Fibroblast of skin of scalp (primary cell): Measurements from ENCODE around the gene C19orf85.
"Not testable (repeated sequence)": the region's sequence is repeated elsewhere in the genome, so short reads cannot be mapped to it uniquely, and the experiment has no call there.

Experiments used
- DNase-seq: peaks from one replicate; pipeline ENCODE4 v3.0.0-alpha.2; 2013

C19orf85 gene

GRCh38 chr19:55440411-55441105 is 24.0 kb downstream of the C19orf85 start:
- DNase-seq = no peak

DNA sequence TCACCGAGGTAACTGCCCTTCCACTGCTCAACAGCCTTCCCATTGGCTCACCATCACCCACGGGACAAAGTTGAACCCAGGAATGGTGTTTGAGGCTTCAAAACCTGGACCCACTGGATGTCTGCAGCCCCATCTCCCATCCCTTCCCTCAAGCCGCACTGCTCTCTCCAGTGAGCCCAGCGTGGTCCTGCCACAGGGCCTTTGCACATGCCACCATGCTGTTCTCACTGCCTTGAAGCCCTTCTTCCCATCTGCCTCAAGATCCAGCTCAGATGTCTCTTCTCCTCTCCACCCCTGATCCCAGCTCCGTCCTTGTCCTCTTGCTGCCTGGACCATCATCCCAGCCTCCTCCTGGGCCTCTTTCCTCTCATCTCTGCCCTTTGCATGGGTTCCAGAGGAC is 25.5 kb downstream of the C19orf85 start:
- no peak for DNase-seq

DNA sequence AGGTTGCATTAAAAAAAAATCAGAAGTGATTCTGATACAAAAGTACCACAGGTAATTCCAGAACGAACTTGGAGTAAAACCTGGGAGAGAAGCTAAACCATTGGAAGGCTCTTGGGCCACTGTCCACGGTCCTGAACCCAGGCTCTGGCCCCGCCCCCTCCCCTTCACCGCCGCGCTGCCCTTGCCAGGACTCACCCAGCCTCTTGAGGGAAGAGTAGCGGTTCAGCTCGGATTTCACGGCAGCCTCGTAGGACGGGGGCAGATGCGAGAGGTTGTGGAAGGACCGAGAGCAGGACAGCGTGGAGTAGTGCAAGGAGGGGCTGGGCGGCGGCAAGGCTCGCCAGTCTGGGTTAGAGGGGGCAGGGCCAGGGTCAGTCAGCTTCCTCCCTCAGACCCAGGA is 27.1 kb downstream of the C19orf85 start:
- peak; percentile 54 for DNase-seq

GRCh38 chr19:55436847-55437246 is 27.7 kb downstream of the C19orf85 start:
- no peak for DNase-seq

GRCh38 chr19:55435020-55435419 is 29.5 kb downstream of the C19orf85 start:
- DNase-seq = no peak

- no peak for DNase-seq
Observed at GRCh38 chr19:55434356-55434919, 30.1 kb downstream of the C19orf85 start.

DNA sequence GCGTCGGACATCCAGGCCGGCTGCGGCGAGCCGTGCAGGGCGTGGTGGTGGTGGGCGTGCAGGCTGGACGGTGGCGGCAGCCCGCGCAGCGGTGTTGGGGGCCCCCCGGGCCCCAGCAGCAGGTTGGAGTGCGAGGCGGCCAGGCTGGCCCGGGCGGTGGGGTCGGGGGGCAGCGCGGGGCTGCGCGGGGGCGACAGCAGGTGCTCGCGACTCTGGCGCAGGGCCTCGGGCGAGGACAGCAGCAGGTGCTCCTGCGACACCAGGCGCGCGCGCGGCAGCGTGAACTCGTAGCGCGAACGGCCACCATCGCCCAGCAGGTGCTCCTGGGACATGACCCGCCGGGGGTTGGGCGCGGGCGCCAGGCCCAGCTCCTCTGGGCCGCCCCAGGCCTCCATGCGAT is 31.3 kb downstream of the C19orf85 start:
- DNase-seq = no peak

- no peak for DNase-seq
Observed at GRCh38 chr19:55432241-55432959, 32.2 kb downstream of the C19orf85 start.

DNA sequence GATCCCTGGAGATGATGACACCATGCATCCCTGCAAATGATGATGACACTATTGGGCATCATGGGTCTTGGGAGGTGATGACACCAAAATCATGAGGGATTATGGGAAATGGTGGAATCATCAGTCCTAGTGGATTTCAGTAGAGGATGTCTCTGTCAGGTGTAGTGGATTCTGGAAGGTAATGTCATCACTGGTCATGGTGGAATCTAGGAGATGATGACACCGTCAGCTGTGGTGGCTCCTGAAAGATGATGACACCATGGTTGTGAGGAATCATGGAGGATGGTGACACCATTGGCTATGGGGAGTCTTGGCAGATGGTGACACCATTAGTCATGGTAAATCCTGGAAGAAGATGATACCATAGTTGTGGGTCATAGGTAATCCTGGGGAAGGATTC is 33.4 kb downstream of the C19orf85 start:
- no peak for DNase-seq

GRCh38 chr19:55426042-55426441 is 38.5 kb downstream of the C19orf85 start:
- no peak for DNase-seq

- DNase-seq = no peak
Observed at GRCh38 chr19:55424518-55424917, 40.0 kb downstream of the C19orf85 start.

- DNase-seq = no peak
Observed at GRCh38 chr19:55423225-55424005, 41.1 kb downstream of the C19orf85 start.

DNA sequence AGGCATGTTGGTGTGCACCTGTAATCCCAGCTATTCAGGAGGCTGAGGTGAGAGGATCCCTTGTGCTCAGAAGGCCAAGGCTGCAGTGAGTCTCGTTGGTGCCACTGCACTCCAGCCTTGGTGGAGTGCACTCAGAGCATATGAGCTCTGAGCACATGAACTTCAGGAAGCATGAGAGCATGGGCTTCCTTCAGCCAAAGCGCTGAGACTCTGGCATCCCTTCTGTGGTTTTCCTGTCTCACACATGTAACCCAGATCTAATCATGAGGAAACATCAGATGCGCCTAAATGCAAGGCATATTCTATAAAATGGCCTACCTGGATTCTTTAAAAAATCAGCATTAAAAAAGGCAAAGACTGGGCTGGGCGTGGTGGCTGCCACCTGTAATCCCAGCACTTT is 43.3 kb downstream of the C19orf85 start:
- DNase-seq = not testable (repeated sequence)

DNA sequence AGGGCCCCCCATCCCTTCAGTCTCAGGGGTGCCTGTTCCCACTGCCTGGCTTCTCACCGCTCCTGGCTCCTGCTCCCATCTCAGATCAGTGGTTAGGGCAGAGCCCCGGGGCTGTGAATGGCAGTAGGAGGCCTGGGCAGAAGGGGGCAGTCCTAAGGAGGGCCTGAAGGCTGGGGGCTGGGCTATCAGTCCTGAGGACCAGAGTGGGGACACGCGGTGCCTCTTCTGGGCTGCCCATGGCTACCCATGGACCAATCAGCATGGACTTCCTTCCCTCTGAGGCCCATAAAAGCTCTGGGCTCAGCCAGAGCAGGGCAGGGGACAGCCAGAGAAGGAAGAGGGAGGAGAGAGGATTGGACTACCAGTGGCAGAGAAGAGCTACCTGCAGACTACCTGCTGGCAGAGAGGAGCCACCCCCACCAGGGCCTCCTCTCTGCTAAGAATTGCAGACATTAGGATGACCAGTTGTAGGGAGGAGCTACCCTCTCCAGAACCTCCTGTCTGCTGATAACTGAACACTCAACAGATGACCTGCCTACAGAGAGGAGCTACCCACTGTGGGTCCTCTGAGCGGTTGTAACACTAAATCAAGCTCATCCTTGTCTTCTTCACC is 44.8 kb downstream of the C19orf85 start:
- no peak for DNase-seq

- no peak for DNase-seq
Observed at GRCh38 chr19:55419103-55419502, 45.4 kb downstream of the C19orf85 start.

- peak; percentile 85 for DNase-seq
Observed at GRCh38 chr19:55418185-55418584, 46.4 kb downstream of the C19orf85 start.
